ENCODE measurements around the gene DNM3. TPM values are rescaled to one million over a fixed set of nuclear protein-coding genes. Genes with fewer than 3 reads are reported as not detected.

The DNM3 gene
- total RNA-seq, 1 donor, result 2.0 TPM

DNA sequence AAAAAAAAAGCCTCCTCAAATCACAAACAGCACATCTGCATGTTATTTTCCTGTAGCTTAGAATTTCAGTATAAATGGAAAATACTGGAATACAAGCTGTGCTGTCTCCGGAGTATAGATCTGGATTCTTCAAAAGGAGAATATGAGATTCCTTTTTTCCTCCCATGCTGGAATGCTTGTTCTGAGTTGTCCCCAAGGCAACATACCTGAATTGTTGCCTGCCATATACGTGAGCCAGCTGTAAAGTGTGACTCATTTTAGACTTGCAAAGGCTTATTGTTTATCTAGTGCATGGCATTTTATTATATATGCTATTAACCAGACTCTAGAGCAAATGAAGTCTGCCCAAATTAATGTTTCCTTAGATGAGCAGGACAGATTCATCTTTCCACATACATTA, 484.2 kb downstream of the DNM3 start:
- H3K4me3 ChIP-seq (ENCODE audit: low read depth, low read length), result no peak overlapping the region
- DNase-seq (ENCODE audit: low read depth), result peak; percentile 72
- TF ChIP-seq, protein P1, sequence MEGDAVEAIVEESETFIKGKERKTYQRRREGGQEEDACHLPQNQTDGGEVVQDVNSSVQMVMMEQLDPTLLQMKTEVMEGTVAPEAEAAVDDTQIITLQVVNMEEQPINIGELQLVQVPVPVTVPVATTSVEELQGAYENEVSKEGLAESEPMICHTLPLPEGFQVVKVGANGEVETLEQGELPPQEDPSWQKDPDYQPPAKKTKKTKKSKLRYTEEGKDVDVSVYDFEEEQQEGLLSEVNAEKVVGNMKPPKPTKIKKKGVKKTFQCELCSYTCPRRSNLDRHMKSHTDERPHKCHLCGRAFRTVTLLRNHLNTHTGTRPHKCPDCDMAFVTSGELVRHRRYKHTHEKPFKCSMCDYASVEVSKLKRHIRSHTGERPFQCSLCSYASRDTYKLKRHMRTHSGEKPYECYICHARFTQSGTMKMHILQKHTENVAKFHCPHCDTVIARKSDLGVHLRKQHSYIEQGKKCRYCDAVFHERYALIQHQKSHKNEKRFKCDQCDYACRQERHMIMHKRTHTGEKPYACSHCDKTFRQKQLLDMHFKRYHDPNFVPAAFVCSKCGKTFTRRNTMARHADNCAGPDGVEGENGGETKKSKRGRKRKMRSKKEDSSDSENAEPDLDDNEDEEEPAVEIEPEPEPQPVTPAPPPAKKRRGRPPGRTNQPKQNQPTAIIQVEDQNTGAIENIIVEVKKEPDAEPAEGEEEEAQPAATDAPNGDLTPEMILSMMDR (IDR thresholded peaks at IDR 0.05; ENCODE audit: insufficient read depth, low read length), result no peak

DNA sequence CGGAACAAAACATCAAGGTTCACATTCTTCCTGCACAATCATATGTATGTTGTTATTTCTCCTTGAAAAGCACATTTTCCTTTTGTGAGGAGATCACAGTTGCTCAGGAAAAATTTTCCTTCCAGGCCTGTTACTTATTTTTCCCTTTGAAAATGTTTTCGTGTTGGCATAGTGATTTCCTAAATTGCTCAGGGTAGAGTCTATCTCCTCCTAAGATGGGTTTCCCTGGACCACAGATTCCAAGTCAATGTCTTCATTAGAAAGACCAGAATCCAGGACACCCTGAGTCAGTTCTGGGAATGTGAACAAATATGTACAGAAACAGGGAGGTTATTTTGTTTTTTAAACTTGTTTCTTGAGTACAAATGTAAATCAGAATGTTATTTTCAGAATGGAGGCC, 484.8 kb downstream of the DNM3 start:
- H3K4me3 ChIP-seq (ENCODE audit: low read depth, low read length), result no peak overlapping the region
- peak; percentile 45 for DNase-seq (ENCODE audit: low read depth)
- TF ChIP-seq, protein P1 (IDR thresholded peaks at IDR 0.05; ENCODE audit: insufficient read depth, low read length), result no peak

DNA sequence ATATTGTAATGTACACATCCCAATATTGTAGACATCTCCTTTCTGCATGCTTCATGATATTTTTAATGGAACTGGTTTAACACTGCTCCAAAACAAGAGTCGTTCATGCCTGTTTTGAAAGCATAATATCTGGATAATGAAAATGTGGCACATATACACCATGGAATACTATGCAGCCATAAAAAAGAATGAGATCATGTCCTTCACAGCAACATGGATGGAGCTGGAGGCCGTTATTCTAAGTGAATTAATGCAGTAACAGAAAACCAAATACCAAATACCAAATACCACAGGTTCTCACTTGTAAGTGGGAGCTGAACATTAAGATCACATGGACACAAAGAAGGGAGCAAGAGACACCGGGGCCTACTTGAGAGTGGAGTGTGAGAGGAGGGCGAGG, 487.0 kb downstream of the DNM3 start:
- TF ChIP-seq, protein P1 (IDR thresholded peaks at IDR 0.05; ENCODE audit: insufficient read depth, low read length), result no peak
- no peak for DNase-seq (ENCODE audit: low read depth)
- H3K4me3 ChIP-seq (ENCODE audit: low read depth, low read length), result no peak overlapping the region

DNA sequence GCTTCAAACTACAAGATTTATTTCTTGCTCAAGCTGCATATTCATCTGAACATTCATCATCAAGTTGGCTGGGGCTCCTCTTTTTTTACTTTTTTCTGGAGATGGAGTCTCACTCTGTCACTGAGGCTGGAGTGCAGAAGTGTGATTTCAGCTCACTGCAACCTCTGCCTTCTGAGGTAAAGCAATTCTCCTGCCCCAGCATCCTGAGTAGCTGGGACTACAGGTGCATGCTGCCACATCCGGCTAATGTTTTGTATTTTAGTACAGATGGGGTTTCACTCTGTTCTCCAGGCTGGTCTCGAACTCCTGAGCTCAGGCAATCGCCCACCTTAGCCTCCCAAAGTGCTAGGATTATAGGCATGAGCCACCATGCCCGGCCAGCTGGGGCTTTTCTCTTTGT, 490.9 kb downstream of the DNM3 start:
- DNase-seq (ENCODE audit: low read depth), result no peak
- no peak overlapping the region for H3K4me3 ChIP-seq (ENCODE audit: low read depth, low read length)
- TF ChIP-seq, protein P1 (IDR thresholded peaks at IDR 0.05; ENCODE audit: insufficient read depth, low read length), result no peak

DNA sequence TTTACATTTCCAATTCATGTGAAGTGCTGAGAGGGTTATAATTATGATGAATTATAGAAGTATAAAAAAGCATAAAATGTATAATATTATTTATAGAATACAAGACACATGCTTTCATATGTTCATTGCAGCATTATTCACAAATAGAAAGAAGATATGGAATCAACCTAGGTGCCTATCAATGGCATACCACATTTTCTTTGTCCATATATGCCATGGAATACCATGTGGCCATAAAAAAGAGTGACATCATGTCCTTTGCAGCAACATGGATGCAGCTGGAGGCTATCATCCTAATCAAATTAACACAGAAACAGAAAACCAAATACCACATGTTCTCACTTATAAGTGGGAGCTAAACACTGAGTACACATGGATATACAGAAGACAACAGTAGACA, 494.1 kb downstream of the DNM3 start:
- TF ChIP-seq, protein P1 (IDR thresholded peaks at IDR 0.05; ENCODE audit: insufficient read depth, low read length), result no peak
- DNase-seq (ENCODE audit: low read depth), result no peak

DNA sequence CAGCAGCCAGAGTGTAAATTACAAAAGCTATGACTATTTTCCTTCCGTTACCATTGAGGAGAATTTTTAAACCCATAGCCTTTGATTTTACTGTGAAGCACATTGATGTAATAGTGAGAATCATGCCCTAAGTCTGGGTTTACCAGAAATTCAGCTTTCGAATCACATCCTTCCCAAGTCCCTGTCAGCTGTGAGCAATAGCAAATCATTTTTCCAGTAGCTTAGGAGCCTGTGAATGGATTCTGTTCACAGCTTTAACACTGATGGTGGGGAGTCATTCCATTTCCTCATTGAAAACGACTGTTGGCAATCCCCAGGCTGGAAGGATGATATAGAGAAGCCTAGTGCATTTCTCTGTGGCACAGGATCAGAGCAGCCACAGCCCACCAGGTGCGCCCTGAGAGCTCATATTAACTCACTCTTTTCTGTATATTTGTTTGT, 497.0 kb downstream of the DNM3 start:
- TF ChIP-seq, protein P1 (IDR thresholded peaks at IDR 0.05; ENCODE audit: insufficient read depth, low read length), result no peak
- no peak for DNase-seq (ENCODE audit: low read depth)
- H3K4me3 ChIP-seq (ENCODE audit: low read depth, low read length), result no peak overlapping the region

More for the DNA sequence above, 494.1 kb downstream of the DNM3 start:
- H3K4me3 ChIP-seq (ENCODE audit: low read depth, low read length), result no peak overlapping the region

DNA sequence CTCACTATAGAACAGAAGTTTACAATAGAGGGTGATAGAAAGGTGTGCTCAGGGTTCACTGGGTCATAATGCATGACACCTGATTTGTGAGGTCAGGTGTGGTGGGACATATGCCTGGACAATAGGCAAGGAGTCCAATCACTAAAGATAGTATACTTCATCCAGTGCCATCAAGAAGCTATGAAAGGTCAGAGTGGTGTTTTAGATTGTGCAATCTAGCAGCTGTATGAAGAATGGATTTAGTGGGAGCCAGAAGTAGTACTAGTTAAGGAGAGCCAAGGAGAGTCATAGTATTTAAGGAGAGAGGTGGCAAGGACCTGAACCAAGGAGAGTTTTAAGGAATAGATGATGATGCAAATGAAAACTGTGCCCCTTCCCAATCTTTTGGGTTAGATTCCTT, 498.5 kb downstream of the DNM3 start:
- H3K4me3 ChIP-seq (ENCODE audit: low read depth, low read length), result no peak overlapping the region
- TF ChIP-seq, protein P1 (IDR thresholded peaks at IDR 0.05; ENCODE audit: insufficient read depth, low read length), result no peak
- no peak for DNase-seq (ENCODE audit: low read depth)
